Lower leg skin (tissue), 3 donors: ENCODE measurements around the gene LRRC43.

Experiments used
- POLR2A ChIP-seq, 2 donors: fragments of 450-650 bp; IDR thresholded peaks; one replicate each; pipeline ENCODE4 v1.6.1; 2016 to 2017; ENCODE audit warnings: antibody characterized with exemption in 2 of 2, mild to moderate bottlenecking in 1 of 2, moderate library complexity in 1 of 2
- TF ChIP-seq, protein P1 (sequence below), 3 donors: fragments of 450-650 bp; IDR thresholded peaks; one replicate each; pipeline ENCODE4 v1.5.1; 2016; ENCODE audit warnings: antibody characterized with exemption in 3 of 3, mild to moderate bottlenecking in 3 of 3, moderate library complexity in 2 of 3

DNA sequence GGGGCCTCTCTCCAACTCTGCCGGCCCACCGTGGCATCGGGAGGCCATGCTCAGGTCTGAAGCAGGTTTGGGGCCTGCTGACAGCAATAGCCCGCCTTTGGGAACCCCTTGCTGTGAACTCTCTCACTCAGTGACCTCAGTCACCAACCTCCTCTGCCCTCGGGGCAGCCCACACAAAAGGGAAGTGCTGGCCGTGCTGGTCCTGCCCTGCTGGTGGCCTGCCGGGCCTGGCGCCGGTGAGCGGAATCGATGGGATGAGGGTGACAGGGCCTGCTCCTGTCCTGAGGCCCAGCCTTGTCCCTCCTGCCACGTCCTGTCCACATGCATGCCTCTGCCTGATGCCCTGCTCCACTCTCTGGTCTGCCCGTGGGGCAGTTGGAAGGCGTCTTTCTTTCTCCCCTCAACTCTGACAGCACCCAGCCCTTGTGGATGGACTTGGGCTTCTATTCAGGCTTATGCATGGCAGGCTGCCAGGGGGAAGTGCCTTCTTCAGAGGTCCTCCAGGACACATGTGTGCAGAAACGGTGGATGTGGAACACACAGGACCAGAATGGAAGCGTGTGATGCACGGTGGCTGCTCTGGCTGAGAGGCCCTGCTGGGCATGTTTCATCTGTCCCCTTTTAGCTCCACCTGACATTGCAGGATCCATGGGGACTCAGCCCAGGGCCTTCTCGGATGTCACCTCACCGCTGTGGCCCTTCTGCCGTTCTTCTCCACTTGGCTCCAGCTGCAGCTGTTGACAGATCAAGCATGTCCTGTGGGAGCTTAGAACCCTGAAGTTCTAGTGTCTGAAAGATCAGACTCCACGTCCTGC lies 40.8 kb upstream of the LRRC43 start:
- TF ChIP-seq, protein P1, sequence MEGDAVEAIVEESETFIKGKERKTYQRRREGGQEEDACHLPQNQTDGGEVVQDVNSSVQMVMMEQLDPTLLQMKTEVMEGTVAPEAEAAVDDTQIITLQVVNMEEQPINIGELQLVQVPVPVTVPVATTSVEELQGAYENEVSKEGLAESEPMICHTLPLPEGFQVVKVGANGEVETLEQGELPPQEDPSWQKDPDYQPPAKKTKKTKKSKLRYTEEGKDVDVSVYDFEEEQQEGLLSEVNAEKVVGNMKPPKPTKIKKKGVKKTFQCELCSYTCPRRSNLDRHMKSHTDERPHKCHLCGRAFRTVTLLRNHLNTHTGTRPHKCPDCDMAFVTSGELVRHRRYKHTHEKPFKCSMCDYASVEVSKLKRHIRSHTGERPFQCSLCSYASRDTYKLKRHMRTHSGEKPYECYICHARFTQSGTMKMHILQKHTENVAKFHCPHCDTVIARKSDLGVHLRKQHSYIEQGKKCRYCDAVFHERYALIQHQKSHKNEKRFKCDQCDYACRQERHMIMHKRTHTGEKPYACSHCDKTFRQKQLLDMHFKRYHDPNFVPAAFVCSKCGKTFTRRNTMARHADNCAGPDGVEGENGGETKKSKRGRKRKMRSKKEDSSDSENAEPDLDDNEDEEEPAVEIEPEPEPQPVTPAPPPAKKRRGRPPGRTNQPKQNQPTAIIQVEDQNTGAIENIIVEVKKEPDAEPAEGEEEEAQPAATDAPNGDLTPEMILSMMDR (IDR thresholded peaks at IDR 0.05) = no peak
- TF ChIP-seq POLR2A (IDR thresholded peaks at IDR 0.05) = no peak
